Upper lobe of left lung (tissue), 6 donors: ENCODE measurements around the gene CNTRL. TPM values are rescaled to one million over a fixed set of nuclear protein-coding genes. Genes with fewer than 3 reads are reported as not detected.

Source experiments
- ATAC-seq, 2 donors: fragments of 200-7000 bp; cut with Tn5 transposase; one replicate each; pipeline ENCODE4 v1.9.1; 2022; ENCODE audit warnings: mild to moderate bottlenecking in 2 of 2, moderate library complexity in 2 of 2; ENCODE audit not compliant: low FRiP score in 2 of 2
- DNase-seq, 2 donors: peaks; one replicate each; pipeline ENCODE4 v3.0.0-alpha.2; 2019 to 2020
- H3K27ac ChIP-seq, 4 donors: fragments of 200-600 bp; sonication (generic); one replicate each; pipeline ENCODE4 v1.5.1; 2016 to 2019
- H3K27me3 ChIP-seq, 4 donors: fragments of 200-600 bp; sonication (generic); one replicate each; pipeline ENCODE4 v1.5.1; 2017 to 2019
- H3K36me3 ChIP-seq, 4 donors: fragments of 200-600 bp; sonication (generic); one replicate each; pipeline ENCODE4 v1.5.1; 2016 to 2019
- H3K4me1 ChIP-seq, 4 donors: fragments of 200-600 bp; sonication (generic); one replicate each; pipeline ENCODE4 v1.5.1; 2018 to 2019
- H3K4me3 ChIP-seq, 4 donors: fragments of 200-600 bp; sonication (generic); one replicate each; pipeline ENCODE4 v1.5.1; 2017 to 2019; ENCODE audit warnings: mild to moderate bottlenecking in 2 of 4, moderate library complexity in 1 of 4
- H3K9me3 ChIP-seq, 4 donors: fragments of 200-600 bp; sonication (generic); one replicate each; pipeline ENCODE4 v1.5.1; 2018 to 2019
- CTCF ChIP-seq, 6 experiments: fragments of 450-650 bp in 4 of 6; fragments of 200-600 bp in 2 of 6; sonication (generic) in 2 of 6; IDR thresholded peaks; one replicate each; pipeline ENCODE4 v1.5.1; 2016 to 2019; ENCODE audit warnings: antibody characterized with exemption in 6 of 6
- EP300 ChIP-seq, 4 donors: sonication (generic); formaldehyde crosslinking; IDR thresholded peaks; one replicate each; pipeline ENCODE4 v1.5.1; 2017; ENCODE audit warnings: antibody characterized with exemption in 4 of 4, control low read depth in 2 of 4
- POLR2A ChIP-seq, 4 donors: fragments of 450-650 bp; IDR thresholded peaks; one replicate each; pipeline ENCODE4 v1.5.1; 2016 to 2017; ENCODE audit warnings: antibody characterized with exemption in 4 of 4, mild to moderate bottlenecking in 2 of 4
- POLR2AphosphoS5 ChIP-seq, 2 donors: sonication (generic); formaldehyde crosslinking; IDR thresholded peaks; one replicate each; pipeline ENCODE4 v1.5.1; 2017; ENCODE audit warnings: antibody characterized with exemption in 2 of 2
- WGBS, 2 donors: methylation state at CpG; one replicate each; pipeline ENCODE4 v1.1.5; 2017 to 2018; 5-methylcytosine and 5-hydroxymethylcytosine counted together
- total RNA-seq, 6 donors: library from RNA; depleted of rRNA in 4 of 6; stranded (reverse); fragments of >200 nt in 4 of 6; gene quantifications; one replicate each; pipeline versions ENCODE4 v1.1.0 to v1.2.1, GENCODE V29; 2016 to 2021
- donor health status: DM: no; HTN: no; CAD: no; lungs with moderate emphysema.
- donor health status: DM: no; HTN: yes; CAD: no; lungs with severe emphysema.

The CNTRL gene
- total RNA-seq, 6 donors from 2014 or later, result 16.1 to 52.4 (median 20.4) TPM

GRCh38 chr9:121217609-121218292, 143.0 kb downstream of the CNTRL start:
- 89 to 94% methylated on average over 4 of the region's 4 CpGs for WGBS, 2 donors
- ATAC-seq, result no peak
- Histone ChIP-seq H3K27ac (no peak overlapping the region), H3K9me3 (no peaks in the 10 kb centered on the region), H3K4me3 (no peak overlapping the region), H3K4me1 (peaks cover 0 to 11% (median 5%) of the 10 kb centered on the region in 4 donors), H3K27me3 (no peaks in the 10 kb centered on the region), H3K36me3 (no peaks in the 10 kb centered on the region)
- DNase-seq, result no peak
- TF ChIP-seq CTCF (IDR thresholded peaks at IDR 0.05), result no peak
- TF ChIP-seq POLR2AphosphoS5 (IDR thresholded peaks at IDR 0.05), result no peak
- TF ChIP-seq EP300 (IDR thresholded peaks at IDR 0.05), result no peak
- no peak for TF ChIP-seq POLR2A (IDR thresholded peaks at IDR 0.05)

- no peaks in the 10 kb centered on the region for H3K36me3 ChIP-seq
- no peak overlapping the region for H3K4me3 ChIP-seq
- H3K27ac ChIP-seq, result no peak overlapping the region
- H3K9me3 ChIP-seq, result no peaks in the 10 kb centered on the region
- WGBS, 2 donors, result 93 to 95% methylated on average over 8 of the region's 8 CpGs
- ATAC-seq (no peak), DNase-seq (no peak)
- peaks cover 0 to 6% (median under 1%) of the 10 kb centered on the region in 4 donors for H3K4me1 ChIP-seq
- H3K27me3 ChIP-seq, result no peaks in the 10 kb centered on the region
- TF ChIP-seq EP300 (IDR thresholded peaks at IDR 0.05) (no peak), POLR2A (IDR thresholded peaks at IDR 0.05) (no peak), POLR2AphosphoS5 (IDR thresholded peaks at IDR 0.05) (no peak), CTCF (IDR thresholded peaks at IDR 0.05) (no peak)
Measured at GRCh38 chr9:121218357-121219027, 143.7 kb downstream of the CNTRL start.

- no peaks in the 10 kb centered on the region for H3K36me3 ChIP-seq
- H3K4me3 ChIP-seq, result no peak overlapping the region
- ATAC-seq (no peak), DNase-seq (no peak)
- no peak overlapping the region for H3K27ac ChIP-seq
- peaks cover 0 to 6% (median 0%) of the 10 kb centered on the region in 4 donors for H3K4me1 ChIP-seq
- WGBS, 2 donors, result 90% methylated on average over 3 of the region's 3 CpGs
- H3K9me3 ChIP-seq, result no peaks in the 10 kb centered on the region
- TF ChIP-seq EP300 (IDR thresholded peaks at IDR 0.05) (no peak), POLR2A (IDR thresholded peaks at IDR 0.05) (no peak), CTCF (IDR thresholded peaks at IDR 0.05) (no peak), POLR2AphosphoS5 (IDR thresholded peaks at IDR 0.05) (no peak)
- no peaks in the 10 kb centered on the region for H3K27me3 ChIP-seq
Measured at GRCh38 chr9:121219530-121219929, 144.8 kb downstream of the CNTRL start.

- no peak for TF ChIP-seq POLR2AphosphoS5 (IDR thresholded peaks at IDR 0.05)
- TF ChIP-seq POLR2A (IDR thresholded peaks at IDR 0.05), result no peak
- TF ChIP-seq CTCF (IDR thresholded peaks at IDR 0.05), result no peak
- no peak for TF ChIP-seq EP300 (IDR thresholded peaks at IDR 0.05)
- 63 to 81% methylated on average over 13 of the region's 13 CpGs for WGBS, 2 donors
- no peaks in the 10 kb centered on the region for H3K27me3 ChIP-seq
- ATAC-seq, result no peak
- no peak overlapping the region for H3K4me3 ChIP-seq
- peak in 1 of 2 donors; percentile 22 for DNase-seq
- H3K36me3 ChIP-seq, result no peaks in the 10 kb centered on the region
- no peaks in the 10 kb centered on the region for H3K9me3 ChIP-seq
- H3K4me1 ChIP-seq, result peaks cover 0 to 6% (median 0%) of the 10 kb centered on the region in 4 donors
- H3K27ac ChIP-seq, result peak overlapping the region in 1 of 4 donors; percentile 8
Measured at GRCh38 chr9:121220996-121221663, 146.4 kb downstream of the CNTRL start.
